Measurements from ENCODE around the gene ANAPC4. TPM values are rescaled to one million over a fixed set of nuclear protein-coding genes. Genes with fewer than 3 reads are reported as not detected.
"Not testable (repeated sequence)": the region's sequence is repeated elsewhere in the genome, so short reads cannot be mapped to it uniquely, and the experiment has no call there.

Gene ANAPC4
- total RNA-seq, 2 experiments from 2014 or later, result 32.7 to 50.6 TPM

- no TSS peak for BruUV-seq (replicated peaks)
- no peak for DNase-seq (ENCODE audit: low spot score)
- Histone ChIP-seq H3K4me3 (ENCODE audit: low read depth, low read length, poor library complexity, severe bottlenecking) (no peak overlapping the region), H4K20me1 (ENCODE audit: insufficient read depth, low read length) (no peaks in the 10 kb centered on the region), H3K27ac (ENCODE audit: low read depth, low read length, poor library complexity, severe bottlenecking) (no peak overlapping the region), H3K9me3 (ENCODE audit: low read length) (no peaks in the 10 kb centered on the region), H3K79me2 (ENCODE audit: insufficient read depth, low read depth, low read length) (no peaks in the 10 kb centered on the region), H3K9me2 (ENCODE audit: insufficient read depth, low read length) (no peaks in the 10 kb centered on the region), H3K36me3 (ENCODE audit: insufficient read depth, low read length) (peaks cover 15% of the 10 kb centered on the region), H3K4me1 (ENCODE audit: insufficient read depth, low read length, poor library complexity, severe bottlenecking) (no peaks in the 10 kb centered on the region), H2AFZ (ENCODE audit: low read length) (no peak overlapping the region), H3K4me2 (ENCODE audit: low read length) (no peak overlapping the region)
- ChIA-PET CTCF (ENCODE audit: unreplicated experiment) (no interaction called here), POLR2A (no interaction called here)
- intact Hi-C loops (cut with micrococcal nuclease; ENCODE audit: unreplicated experiment), result no loop called here
- TF ChIP-seq CTCF (conservative IDR thresholded peaks at IDR 0.05; ENCODE audit: low read length), result no peak
- no peak for TF ChIP-seq EZH2phosphoT487 (IDR thresholded peaks at IDR 0.05; ENCODE audit: borderline replicate concordance, low read depth, low read length)
Measured at GRCh38 chr4:25370242-25370641, 6.8 kb upstream of the ANAPC4 start.

GRCh38 chr4:25372549-25372948 is 4.5 kb upstream of the ANAPC4 start:
- BruUV-seq (replicated peaks); H2AFZ ChIP-seq (ENCODE audit: low read length); H3K4me2 ChIP-seq (ENCODE audit: low read length); CTCF ChIA-PET (ENCODE audit: unreplicated experiment); DNase-seq (ENCODE audit: low spot score); H3K9me3 ChIP-seq (ENCODE audit: low read length); H3K27ac ChIP-seq (ENCODE audit: low read depth, low read length, poor library complexity, severe bottlenecking); intact Hi-C loops (cut with micrococcal nuclease; ENCODE audit: unreplicated experiment); H3K9me2 ChIP-seq (ENCODE audit: insufficient read depth, low read length); H4K20me1 ChIP-seq (ENCODE audit: insufficient read depth, low read length); H3K4me3 ChIP-seq (ENCODE audit: low read depth, low read length, poor library complexity, severe bottlenecking); H3K4me1 ChIP-seq (ENCODE audit: insufficient read depth, low read length, poor library complexity, severe bottlenecking); H3K79me2 ChIP-seq (ENCODE audit: insufficient read depth, low read depth, low read length): not testable (repeated sequence)
- H3K36me3 ChIP-seq (ENCODE audit: insufficient read depth, low read length), result peaks cover 12% of the 10 kb centered on the region
- POLR2A ChIA-PET, result interaction anchor here (1.9 kb wide), 1 partner anchor 15 kb away, joined by 4 read pairs; no protein-coding TSS in a partner anchor

DNA sequence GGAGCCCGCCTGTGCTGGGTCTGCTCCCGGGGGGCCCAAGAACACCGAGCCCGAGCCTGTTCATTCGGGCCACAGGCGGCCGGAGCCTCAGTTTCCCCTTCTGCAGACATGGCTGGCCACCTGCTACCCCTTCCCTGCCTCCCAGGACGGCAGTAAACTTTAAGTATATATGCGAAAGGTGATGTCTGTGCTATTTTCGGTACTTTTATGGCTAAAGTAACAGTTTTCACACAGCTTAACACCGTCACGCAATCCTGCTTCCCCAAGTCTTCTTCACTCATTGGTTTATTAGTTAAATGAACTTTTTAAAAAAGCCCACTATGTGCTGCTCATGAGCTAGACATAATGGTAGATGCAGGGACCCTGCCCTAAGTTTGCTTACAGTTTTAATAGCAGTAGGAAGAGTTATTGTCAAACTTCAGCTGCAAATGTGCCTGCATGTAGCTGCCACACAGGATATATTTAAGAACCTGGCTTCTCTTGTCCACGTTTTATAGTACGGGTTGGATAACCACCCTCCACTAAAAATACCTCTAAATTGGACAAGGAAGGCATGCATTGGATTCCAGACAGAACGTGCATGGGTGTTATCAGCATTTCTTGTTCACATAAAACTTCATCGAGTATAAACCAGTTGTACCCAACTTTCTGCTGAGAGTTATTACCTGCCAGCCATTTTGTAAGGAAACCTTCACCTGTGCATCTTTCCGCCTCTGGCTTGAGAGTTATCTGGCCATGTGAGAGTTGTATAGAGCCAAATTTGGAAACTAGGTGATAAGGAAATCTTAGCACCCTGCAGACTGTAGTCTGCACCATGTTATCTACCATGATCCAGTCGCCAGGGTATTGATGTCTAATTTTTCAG is 741 bp downstream of the ANAPC4 start:
- TF ChIP-seq EZH2phosphoT487 (IDR thresholded peaks at IDR 0.05; ENCODE audit: borderline replicate concordance, low read depth, low read length), result no peak
- no peak for TF ChIP-seq CTCF (conservative IDR thresholded peaks at IDR 0.05; ENCODE audit: low read length)
- Histone ChIP-seq H3K4me1 (ENCODE audit: insufficient read depth, low read length, poor library complexity, severe bottlenecking) (peaks cover 24% of the 10 kb centered on the region), H4K20me1 (ENCODE audit: insufficient read depth, low read length) (no peaks in the 10 kb centered on the region), H3K4me2 (ENCODE audit: low read length) (peak overlapping the region; percentile 70), H2AFZ (ENCODE audit: low read length) (peak overlapping the region; percentile 93), H3K36me3 (ENCODE audit: insufficient read depth, low read length) (peaks cover 48% of the 10 kb centered on the region), H3K9me3 (ENCODE audit: low read length) (no peaks in the 10 kb centered on the region), H3K27ac (ENCODE audit: low read depth, low read length, poor library complexity, severe bottlenecking) (peak overlapping the region; percentile 54), H3K4me3 (ENCODE audit: low read depth, low read length, poor library complexity, severe bottlenecking) (peak overlapping the region; percentile 100), H3K79me2 (ENCODE audit: insufficient read depth, low read depth, low read length) (peaks cover 30% of the 10 kb centered on the region), H3K9me2 (ENCODE audit: insufficient read depth, low read length) (no peaks in the 10 kb centered on the region)
- CTCF ChIA-PET (ENCODE audit: unreplicated experiment), result interaction anchor here (1.0 to 1.1 kb wide), 2 partner anchors 11 to 65 kb away, joined by 3 read pairs; partner anchors contain the start of gene ZCCHC4
- BruUV-seq (replicated peaks), result TSS peak; percentile 64
- POLR2A ChIA-PET, result interaction anchor here (0.6 to 1.9 kb wide), 6 partner anchors 9 to 218 kb away, joined by 3 to 14 read pairs (median 4); partner anchors contain the start of genes SEPSECS and ZCCHC4
- peak; percentile 38 for DNase-seq (ENCODE audit: low spot score)
- intact Hi-C loops (cut with micrococcal nuclease; ENCODE audit: unreplicated experiment), result loop anchor here (1.0 to 5.0 kb wide), 4 partner anchors 66 to 796 kb away; partner anchors contain the start of genes DHX15, PI4K2B, SEPSECS and ZCCHC4
